Measurements from ENCODE around the gene TRIM45.

DNA sequence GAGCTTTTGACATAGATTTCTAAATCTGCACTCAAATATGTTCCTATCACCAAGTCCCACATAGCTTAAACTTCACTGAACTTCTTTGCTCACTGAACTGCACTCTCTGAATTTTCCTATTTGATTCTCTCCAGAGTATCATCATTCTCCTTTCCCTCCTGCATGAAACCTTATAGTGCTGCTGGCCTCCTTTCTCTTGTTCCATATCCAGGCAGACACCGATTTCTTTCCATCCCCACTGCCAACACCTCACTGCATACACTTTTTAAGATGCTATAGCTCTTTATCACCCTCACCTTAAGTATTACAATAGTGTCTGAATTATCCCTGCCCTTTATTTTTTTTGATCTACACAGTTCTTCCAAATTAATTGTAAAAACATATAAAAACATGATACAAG is 3.1 kb upstream of the TRIM45 start:
- TF ChIP-seq POLR2AphosphoS5 (IDR thresholded peaks at IDR 0.05; ENCODE audit: low read depth, low read length) (no peak), POLR2A (IDR thresholded peaks at IDR 0.05; ENCODE audit: low read depth, low read length) (no peak), TAF1 (IDR thresholded peaks at IDR 0.05; ENCODE audit: borderline replicate concordance, low read depth, low read length) (no peak)
